GM23338 (cell line): ENCODE results near the gene CREB3L2. TPM values are rescaled to one million over a fixed set of nuclear protein-coding genes. Genes with fewer than 3 reads are reported as not detected.

Experiments used
- ATAC-seq: fragments of 200-7000 bp; cut with Tn5 transposase; 3 replicates; pipeline ENCODE4 v1.9.1; 2020
- DNase-seq: peaks from one replicate; pipeline ENCODE4 v3.0.0-alpha.2; 2015; ENCODE audit warnings: low spot score
- H2AFZ ChIP-seq: fragments of 200-600 bp; sonication (generic); 2 replicates; pipeline ENCODE4 v1.8.0; 2016; ENCODE audit warnings: antibody characterized with exemption, mild to moderate bottlenecking, moderate library complexity
- H3F3A ChIP-seq: fragments of 200-600 bp; sonication (generic); replicated peaks from 2 replicates; pipeline ENCODE4 v1.8.0; 2017; ENCODE audit warnings: antibody characterized with exemption, mixed run types, low read depth
- H3K27ac ChIP-seq: fragments of 200-600 bp; sonication (generic); 2 replicates; pipeline ENCODE4 v1.6.1; 2016; ENCODE audit warnings: low read depth
- H3K27me3 ChIP-seq: fragments of 200-600 bp; sonication (generic); 2 replicates; pipeline ENCODE4 v1.8.0; 2016; ENCODE audit warnings: mild to moderate bottlenecking, mixed run types, moderate library complexity; ENCODE audit not compliant: insufficient read depth
- H3K36me3 ChIP-seq: fragments of 200-600 bp; sonication (generic); 2 replicates; pipeline ENCODE4 v1.8.0; 2016; ENCODE audit warnings: mild to moderate bottlenecking; ENCODE audit not compliant: insufficient read depth
- H3K4me1 ChIP-seq: fragments of 200-600 bp; sonication (generic); 2 replicates; pipeline ENCODE4 v1.8.0; 2016; ENCODE audit warnings: mild to moderate bottlenecking, moderate library complexity; ENCODE audit not compliant: insufficient read depth
- H3K4me2 ChIP-seq: fragments of 200-600 bp; sonication (generic); 2 replicates; pipeline ENCODE4 v1.7.1; 2017; ENCODE audit warnings: mixed run types
- H3K4me3 ChIP-seq: fragments of 200-600 bp; sonication (generic); 2 replicates; pipeline ENCODE4 v1.6.1; 2016; ENCODE audit warnings: mixed run types
- H3K79me2 ChIP-seq: fragments of 200-600 bp; sonication (generic); replicated peaks from 2 replicates; pipeline ENCODE4 v1.8.0; 2017; ENCODE audit warnings: mild to moderate bottlenecking; ENCODE audit not compliant: insufficient read depth
- H3K9me2 ChIP-seq: fragments of 200-600 bp; sonication (generic); 2 replicates; pipeline ENCODE4 v1.8.0; 2017; ENCODE audit not compliant: insufficient read depth
- H4K20me1 ChIP-seq: fragments of 200-600 bp; sonication (generic); replicated peaks from 2 replicates; pipeline ENCODE4 v1.8.0; 2017; ENCODE audit warnings: mild to moderate bottlenecking; ENCODE audit not compliant: insufficient read depth
- H3K27ac Mint-ChIP-seq: 2 replicates; pipeline ENCODE4 v1.8.0; 2020; ENCODE audit warnings: inconsistent platforms, mild to moderate bottlenecking, moderate library complexity, mixed read lengths
- H3K27me3 Mint-ChIP-seq: 3 replicates; pipeline ENCODE4 v1.8.0; 2022; ENCODE audit warnings: low read depth, mild to moderate bottlenecking, moderate library complexity, mixed read lengths, inconsistent platforms; ENCODE audit not compliant: insufficient read depth, poor library complexity
- H3K36me3 Mint-ChIP-seq: 3 replicates; pipeline ENCODE4 v1.8.0; 2021; ENCODE audit warnings: low read depth, mild to moderate bottlenecking, inconsistent platforms, moderate library complexity, mixed read lengths
- H3K4me1 Mint-ChIP-seq: 3 replicates; pipeline ENCODE4 v1.8.0; 2020; ENCODE audit warnings: mild to moderate bottlenecking, inconsistent platforms, mixed read lengths
- H3K4me3 Mint-ChIP-seq: 3 replicates; pipeline ENCODE4 v1.8.0; 2021; ENCODE audit warnings: moderate library complexity, mild to moderate bottlenecking, inconsistent platforms, mixed read lengths
- H3K9me3 Mint-ChIP-seq: 3 replicates; pipeline ENCODE4 v1.8.0; 2020; ENCODE audit warnings: moderate library complexity, mild to moderate bottlenecking, inconsistent platforms, mixed read lengths
- CREB1 ChIP-seq: fragments of 250-450 bp; sonication (Bioruptor Pico); IDR thresholded peaks from 2 replicates; pipeline ENCODE4 v1.5.0; 2020; ENCODE audit warnings: low read depth, mild to moderate bottlenecking, moderate library complexity
- EZH2 ChIP-seq: fragments of 200-600 bp; sonication (generic); IDR thresholded peaks from one replicate; pipeline ENCODE4 v1.8.0; 2017; ENCODE audit warnings: antibody characterized with exemption, mild to moderate bottlenecking, low read depth; ENCODE audit not compliant: unreplicated experiment
- EZH2phosphoT487 ChIP-seq: fragments of 200-600 bp; sonication (generic); IDR thresholded peaks from one replicate; pipeline ENCODE4 v1.8.1; 2018; ENCODE audit warnings: antibody characterized with exemption; ENCODE audit not compliant: unreplicated experiment
- JUNB ChIP-seq: IDR thresholded peaks from one replicate; pipeline ENCODE4 v1.6.1; 2016; ENCODE audit warnings: antibody characterized with exemption; ENCODE audit not compliant: unreplicated experiment
- NANOG ChIP-seq: IDR thresholded peaks from 2 replicates; pipeline ENCODE4 v1.6.1; 2016; ENCODE audit warnings: antibody characterized with exemption, borderline replicate concordance
- POLR2AphosphoS5 ChIP-seq: IDR thresholded peaks from 2 replicates; pipeline ENCODE4 v1.6.1; 2016; ENCODE audit warnings: antibody characterized with exemption, low read depth
- STAT1 ChIP-seq: IDR thresholded peaks from one replicate; pipeline ENCODE4 v1.6.1; 2016; ENCODE audit warnings: antibody characterized with exemption; ENCODE audit not compliant: unreplicated experiment
- ZNF114 ChIP-seq: fragments of 250-450 bp; sonication (Bioruptor Pico); IDR thresholded peaks from 2 replicates; pipeline ENCODE4 v1.5.0; 2020; ENCODE audit warnings: mild to moderate bottlenecking, moderate library complexity
- ZNF331 ChIP-seq: fragments of 250-450 bp; sonication (Bioruptor Pico); IDR thresholded peaks from 2 replicates; pipeline ENCODE4 v1.5.0; 2020; ENCODE audit warnings: low read depth, mild to moderate bottlenecking, moderate library complexity
- polyA plus RNA-seq: library from polyadenylated mRNA; unstranded; fragments of >200 nt; fragmentation: Nextera tagmentation; extraction: Ambion mirVana; gene quantifications from 2 replicates; pipeline ENCODE4 v1.2.1, GENCODE V29; 2016
- total RNA-seq: library from RNA; depleted of rRNA; stranded (reverse); fragments of >200 nt; shearing (Covaris generic); gene quantifications from 2 replicates; pipeline ENCODE4 v1.2.3, GENCODE V29; 2014
- TF ChIP-seq, protein P1 (sequence below): fragments of 250-450 bp; sonication (Bioruptor Pico); IDR thresholded peaks from 2 replicates; pipeline ENCODE4 v1.5.0; 2020; ENCODE audit warnings: mild to moderate bottlenecking, moderate library complexity
- TF ChIP-seq, protein P2 (sequence below), 2 experiments: fragments of 200-600 bp in 1 of 2; sonication (generic) in 1 of 2; conservative IDR thresholded peaks; 2 replicates each; pipeline versions ENCODE4 v1.5.1 to v1.6.1; 2016 to 2017; ENCODE audit warnings: antibody characterized with exemption in 2 of 2, low read depth in 2 of 2, mild to moderate bottlenecking in 2 of 2, moderate library complexity in 1 of 2
- TF ChIP-seq, protein P3 (sequence below): IDR thresholded peaks from one replicate; pipeline ENCODE4 v1.6.1; 2018; ENCODE audit warnings: antibody characterized with exemption; ENCODE audit not compliant: unreplicated experiment
- TF ChIP-seq, protein P4 (sequence below): IDR thresholded peaks from 2 replicates; pipeline ENCODE4 v1.6.1; 2016; ENCODE audit warnings: antibody characterized with exemption

Gene CREB3L2
- total and polyA plus RNA-seq, 2 experiments from 2014 or later: 14.5 to 27.1 TPM

DNA sequence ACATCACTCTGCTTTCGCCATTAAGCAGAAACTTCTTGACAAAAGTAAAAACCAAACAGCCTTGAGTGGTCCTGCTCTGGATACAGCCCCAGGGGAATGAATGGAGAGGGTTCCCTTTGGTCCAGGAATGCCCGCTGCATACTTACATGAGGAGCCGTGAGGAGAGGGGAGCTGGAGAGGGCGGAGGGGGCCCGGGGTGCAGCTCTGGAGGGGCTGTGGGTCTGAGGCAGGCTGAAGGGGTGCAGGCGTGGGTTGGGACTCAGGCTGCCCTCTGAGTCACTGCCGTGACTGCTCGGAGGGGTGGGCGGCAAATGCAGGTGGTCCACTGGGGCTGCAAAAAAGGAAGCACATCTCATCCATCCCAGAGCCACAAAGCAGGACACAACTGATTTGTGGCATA is 93.8 kb downstream of the CREB3L2 start:
- H3K9me3 Mint-ChIP-seq: peaks cover 16% of the 10 kb centered on the region
- Histone ChIP-seq H3K9me2 (no peaks in the 10 kb centered on the region), H4K20me1 (no peaks in the 10 kb centered on the region), H3K36me3 (peaks cover 57% of the 10 kb centered on the region), H3K27ac (no peak overlapping the region), H2AFZ (no peak overlapping the region), H3F3A (0 out of 2 replicates have a peak, but pooled peaks cover 8% of the 10 kb centered on the region), H3K4me2 (no peak overlapping the region), H3K4me3 (no peak overlapping the region), H3K4me1 (no peaks in the 10 kb centered on the region), H3K27me3 (no peaks in the 10 kb centered on the region), H3K79me2 (no peaks in the 10 kb centered on the region)
- H3K36me3 Mint-ChIP-seq: peaks cover 80% of the 10 kb centered on the region
- ATAC-seq (no peak), DNase-seq (no peak)
- no peak overlapping the region for H3K4me3 Mint-ChIP-seq
- H3K27me3 Mint-ChIP-seq: peaks cover 6% of the 10 kb centered on the region
- TF ChIP-seq JUNB (no peak), ZNF114 (CRISPR knock-in tag) (no peak), STAT1 (no peak), ZNF331 (no peak), EZH2phosphoT487 (no peak), POLR2AphosphoS5 (no peak), NANOG (no peak), EZH2 (no peak), CREB1 (CRISPR knock-in tag) (no peak)
- TF ChIP-seq, protein P1, sequence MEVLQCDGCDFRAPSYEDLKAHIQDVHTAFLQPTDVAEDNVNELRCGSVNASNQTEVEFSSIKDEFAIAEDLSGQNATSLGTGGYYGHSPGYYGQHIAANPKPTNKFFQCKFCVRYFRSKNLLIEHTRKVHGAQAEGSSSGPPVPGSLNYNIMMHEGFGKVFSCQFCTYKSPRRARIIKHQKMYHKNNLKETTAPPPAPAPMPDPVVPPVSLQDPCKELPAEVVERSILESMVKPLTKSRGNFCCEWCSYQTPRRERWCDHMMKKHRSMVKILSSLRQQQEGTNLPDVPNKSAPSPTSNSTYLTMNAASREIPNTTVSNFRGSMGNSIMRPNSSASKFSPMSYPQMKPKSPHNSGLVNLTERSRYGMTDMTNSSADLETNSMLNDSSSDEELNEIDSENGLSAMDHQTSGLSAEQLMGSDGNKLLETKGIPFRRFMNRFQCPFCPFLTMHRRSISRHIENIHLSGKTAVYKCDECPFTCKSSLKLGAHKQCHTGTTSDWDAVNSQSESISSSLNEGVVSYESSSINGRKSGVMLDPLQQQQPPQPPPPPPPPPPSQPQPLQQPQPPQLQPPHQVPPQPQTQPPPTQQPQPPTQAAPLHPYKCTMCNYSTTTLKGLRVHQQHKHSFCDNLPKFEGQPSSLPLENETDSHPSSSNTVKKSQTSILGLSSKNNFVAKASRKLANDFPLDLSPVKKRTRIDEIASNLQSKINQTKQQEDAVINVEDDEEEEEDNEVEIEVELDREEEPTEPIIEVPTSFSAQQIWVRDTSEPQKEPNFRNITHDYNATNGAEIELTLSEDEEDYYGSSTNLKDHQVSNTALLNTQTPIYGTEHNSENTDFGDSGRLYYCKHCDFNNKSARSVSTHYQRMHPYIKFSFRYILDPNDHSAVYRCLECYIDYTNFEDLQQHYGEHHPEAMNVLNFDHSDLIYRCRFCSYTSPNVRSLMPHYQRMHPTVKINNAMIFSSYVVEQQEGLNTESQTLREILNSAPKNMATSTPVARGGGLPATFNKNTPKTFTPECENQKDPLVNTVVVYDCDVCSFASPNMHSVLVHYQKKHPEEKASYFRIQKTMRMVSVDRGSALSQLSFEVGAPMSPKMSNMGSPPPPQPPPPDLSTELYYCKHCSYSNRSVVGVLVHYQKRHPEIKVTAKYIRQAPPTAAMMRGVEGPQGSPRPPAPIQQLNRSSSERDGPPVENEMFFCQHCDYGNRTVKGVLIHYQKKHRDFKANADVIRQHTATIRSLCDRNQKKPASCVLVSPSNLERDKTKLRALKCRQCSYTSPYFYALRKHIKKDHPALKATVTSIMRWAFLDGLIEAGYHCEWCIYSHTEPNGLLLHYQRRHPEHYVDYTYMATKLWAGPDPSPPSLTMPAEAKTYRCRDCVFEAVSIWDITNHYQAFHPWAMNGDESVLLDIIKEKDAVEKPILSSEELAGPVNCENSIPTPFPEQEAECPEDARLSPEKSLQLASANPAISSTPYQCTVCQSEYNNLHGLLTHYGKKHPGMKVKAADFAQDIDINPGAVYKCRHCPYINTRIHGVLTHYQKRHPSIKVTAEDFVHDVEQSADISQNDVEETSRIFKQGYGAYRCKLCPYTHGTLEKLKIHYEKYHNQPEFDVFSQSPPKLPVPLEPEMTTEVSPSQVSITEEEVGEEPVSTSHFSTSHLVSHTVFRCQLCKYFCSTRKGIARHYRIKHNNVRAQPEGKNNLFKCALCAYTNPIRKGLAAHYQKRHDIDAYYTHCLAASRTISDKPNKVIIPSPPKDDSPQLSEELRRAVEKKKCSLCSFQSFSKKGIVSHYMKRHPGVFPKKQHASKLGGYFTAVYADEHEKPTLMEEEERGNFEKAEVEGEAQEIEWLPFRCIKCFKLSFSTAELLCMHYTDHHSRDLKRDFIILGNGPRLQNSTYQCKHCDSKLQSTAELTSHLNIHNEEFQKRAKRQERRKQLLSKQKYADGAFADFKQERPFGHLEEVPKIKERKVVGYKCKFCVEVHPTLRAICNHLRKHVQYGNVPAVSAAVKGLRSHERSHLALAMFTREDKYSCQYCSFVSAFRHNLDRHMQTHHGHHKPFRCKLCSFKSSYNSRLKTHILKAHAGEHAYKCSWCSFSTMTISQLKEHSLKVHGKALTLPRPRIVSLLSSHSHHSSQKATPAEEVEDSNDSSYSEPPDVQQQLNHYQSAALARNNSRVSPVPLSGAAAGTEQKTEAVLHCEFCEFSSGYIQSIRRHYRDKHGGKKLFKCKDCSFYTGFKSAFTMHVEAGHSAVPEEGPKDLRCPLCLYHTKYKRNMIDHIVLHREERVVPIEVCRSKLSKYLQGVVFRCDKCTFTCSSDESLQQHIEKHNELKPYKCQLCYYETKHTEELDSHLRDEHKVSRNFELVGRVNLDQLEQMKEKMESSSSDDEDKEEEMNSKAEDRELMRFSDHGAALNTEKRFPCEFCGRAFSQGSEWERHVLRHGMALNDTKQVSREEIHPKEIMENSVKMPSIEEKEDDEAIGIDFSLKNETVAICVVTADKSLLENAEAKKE (CRISPR knock-in tag): no peak
- TF ChIP-seq, protein P2, sequence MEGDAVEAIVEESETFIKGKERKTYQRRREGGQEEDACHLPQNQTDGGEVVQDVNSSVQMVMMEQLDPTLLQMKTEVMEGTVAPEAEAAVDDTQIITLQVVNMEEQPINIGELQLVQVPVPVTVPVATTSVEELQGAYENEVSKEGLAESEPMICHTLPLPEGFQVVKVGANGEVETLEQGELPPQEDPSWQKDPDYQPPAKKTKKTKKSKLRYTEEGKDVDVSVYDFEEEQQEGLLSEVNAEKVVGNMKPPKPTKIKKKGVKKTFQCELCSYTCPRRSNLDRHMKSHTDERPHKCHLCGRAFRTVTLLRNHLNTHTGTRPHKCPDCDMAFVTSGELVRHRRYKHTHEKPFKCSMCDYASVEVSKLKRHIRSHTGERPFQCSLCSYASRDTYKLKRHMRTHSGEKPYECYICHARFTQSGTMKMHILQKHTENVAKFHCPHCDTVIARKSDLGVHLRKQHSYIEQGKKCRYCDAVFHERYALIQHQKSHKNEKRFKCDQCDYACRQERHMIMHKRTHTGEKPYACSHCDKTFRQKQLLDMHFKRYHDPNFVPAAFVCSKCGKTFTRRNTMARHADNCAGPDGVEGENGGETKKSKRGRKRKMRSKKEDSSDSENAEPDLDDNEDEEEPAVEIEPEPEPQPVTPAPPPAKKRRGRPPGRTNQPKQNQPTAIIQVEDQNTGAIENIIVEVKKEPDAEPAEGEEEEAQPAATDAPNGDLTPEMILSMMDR (conservative IDR thresholded peaks at IDR 0.05; ENCODE audit: low read depth in 2 of 2): no peak
- TF ChIP-seq, protein P3, sequence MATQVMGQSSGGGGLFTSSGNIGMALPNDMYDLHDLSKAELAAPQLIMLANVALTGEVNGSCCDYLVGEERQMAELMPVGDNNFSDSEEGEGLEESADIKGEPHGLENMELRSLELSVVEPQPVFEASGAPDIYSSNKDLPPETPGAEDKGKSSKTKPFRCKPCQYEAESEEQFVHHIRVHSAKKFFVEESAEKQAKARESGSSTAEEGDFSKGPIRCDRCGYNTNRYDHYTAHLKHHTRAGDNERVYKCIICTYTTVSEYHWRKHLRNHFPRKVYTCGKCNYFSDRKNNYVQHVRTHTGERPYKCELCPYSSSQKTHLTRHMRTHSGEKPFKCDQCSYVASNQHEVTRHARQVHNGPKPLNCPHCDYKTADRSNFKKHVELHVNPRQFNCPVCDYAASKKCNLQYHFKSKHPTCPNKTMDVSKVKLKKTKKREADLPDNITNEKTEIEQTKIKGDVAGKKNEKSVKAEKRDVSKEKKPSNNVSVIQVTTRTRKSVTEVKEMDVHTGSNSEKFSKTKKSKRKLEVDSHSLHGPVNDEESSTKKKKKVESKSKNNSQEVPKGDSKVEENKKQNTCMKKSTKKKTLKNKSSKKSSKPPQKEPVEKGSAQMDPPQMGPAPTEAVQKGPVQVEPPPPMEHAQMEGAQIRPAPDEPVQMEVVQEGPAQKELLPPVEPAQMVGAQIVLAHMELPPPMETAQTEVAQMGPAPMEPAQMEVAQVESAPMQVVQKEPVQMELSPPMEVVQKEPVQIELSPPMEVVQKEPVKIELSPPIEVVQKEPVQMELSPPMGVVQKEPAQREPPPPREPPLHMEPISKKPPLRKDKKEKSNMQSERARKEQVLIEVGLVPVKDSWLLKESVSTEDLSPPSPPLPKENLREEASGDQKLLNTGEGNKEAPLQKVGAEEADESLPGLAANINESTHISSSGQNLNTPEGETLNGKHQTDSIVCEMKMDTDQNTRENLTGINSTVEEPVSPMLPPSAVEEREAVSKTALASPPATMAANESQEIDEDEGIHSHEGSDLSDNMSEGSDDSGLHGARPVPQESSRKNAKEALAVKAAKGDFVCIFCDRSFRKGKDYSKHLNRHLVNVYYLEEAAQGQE: no peak
- TF ChIP-seq, protein P4, sequence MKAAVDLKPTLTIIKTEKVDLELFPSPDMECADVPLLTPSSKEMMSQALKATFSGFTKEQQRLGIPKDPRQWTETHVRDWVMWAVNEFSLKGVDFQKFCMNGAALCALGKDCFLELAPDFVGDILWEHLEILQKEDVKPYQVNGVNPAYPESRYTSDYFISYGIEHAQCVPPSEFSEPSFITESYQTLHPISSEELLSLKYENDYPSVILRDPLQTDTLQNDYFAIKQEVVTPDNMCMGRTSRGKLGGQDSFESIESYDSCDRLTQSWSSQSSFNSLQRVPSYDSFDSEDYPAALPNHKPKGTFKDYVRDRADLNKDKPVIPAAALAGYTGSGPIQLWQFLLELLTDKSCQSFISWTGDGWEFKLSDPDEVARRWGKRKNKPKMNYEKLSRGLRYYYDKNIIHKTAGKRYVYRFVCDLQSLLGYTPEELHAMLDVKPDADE: no peak
- H3K4me1 Mint-ChIP-seq: peaks cover 7% of the 10 kb centered on the region; the same call in 1 of the 3 replicates
- H3K27ac Mint-ChIP-seq: no peak overlapping the region
